GM18951 (cell line): Measurements from ENCODE around the gene DAO.
"Not testable (repeated sequence)": the region's sequence is repeated elsewhere in the genome, so short reads cannot be mapped to it uniquely, and the experiment has no call there.

Source experiments
- POLR2A ChIP-seq: IDR thresholded peaks from 4 replicates; pipeline ENCODE4 v1.6.1; 2011; ENCODE audit warnings: mild to moderate bottlenecking; ENCODE audit not compliant: insufficient read length, insufficient read depth; ENCODE audit errors: extremely low read depth
- in situ Hi-C: fragments of 300-500 bp; cut with MboI; formaldehyde crosslinking; loops from one replicate; pipeline ENCODE4 v1.12.0; 2022; ENCODE audit warnings: low sequenced_read_pairs, mixed read lengths, inconsistent platforms; ENCODE audit not compliant: unreplicated experiment

DAO gene

DNA sequence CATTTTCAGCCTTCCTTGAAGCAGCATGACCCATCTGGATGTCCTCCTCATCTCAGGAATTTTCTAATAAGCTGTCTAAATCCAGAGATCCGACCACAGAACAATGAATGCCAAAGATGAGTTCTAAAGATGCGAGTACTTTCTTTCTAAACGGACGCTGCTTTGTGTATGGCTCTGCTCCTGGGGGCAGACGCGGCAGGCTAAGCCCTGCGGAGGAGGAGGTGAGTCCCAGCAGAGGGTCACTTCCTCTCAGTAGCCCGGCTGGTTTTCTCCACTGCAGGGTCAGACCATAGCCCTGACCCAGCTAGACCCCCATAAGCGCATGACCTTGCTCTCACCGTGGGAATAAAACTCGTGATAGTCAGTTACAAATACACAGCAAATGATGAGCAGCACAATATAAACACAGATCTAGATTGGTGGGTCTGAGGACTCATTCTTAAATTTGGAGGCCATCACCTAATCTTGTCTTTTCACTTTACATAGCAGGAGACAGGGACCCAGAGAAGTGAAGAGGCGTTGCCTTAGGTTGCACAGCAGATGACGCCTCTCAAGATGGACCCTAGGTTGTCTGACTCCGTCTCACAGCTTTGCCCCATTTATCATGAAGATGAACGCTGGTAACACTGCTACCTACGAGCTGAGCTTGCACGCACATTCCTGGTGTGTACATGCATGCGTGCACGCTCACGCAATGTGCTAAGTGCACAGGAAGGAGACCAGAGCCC, 39.1 kb upstream of the DAO start:
- in situ Hi-C loops: no loop called here
- TF ChIP-seq POLR2A: no peak

GRCh38 chr12:108841825-108842224, 38.1 kb upstream of the DAO start:
- in situ Hi-C loops: not testable (repeated sequence)

DNA sequence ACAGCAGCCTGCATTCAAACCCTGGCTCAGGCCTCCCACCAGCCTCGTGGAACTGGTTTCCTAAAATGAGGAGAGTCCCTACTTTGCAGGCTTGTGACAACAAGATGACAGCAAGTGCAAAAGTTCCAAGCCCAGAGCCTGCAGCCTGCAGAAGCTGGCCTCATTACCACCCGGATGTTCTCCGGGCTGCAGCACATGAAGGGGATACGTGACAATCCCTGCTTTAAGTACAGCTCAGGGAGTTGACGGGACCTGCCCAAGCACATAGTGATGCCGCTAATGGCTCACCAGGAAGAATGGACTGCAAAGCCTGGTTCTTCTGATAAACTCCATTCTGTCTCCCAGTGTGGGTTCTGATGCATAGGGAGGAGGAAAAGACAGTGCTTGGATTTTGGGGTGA, 37.5 kb upstream of the DAO start:
- TF ChIP-seq POLR2A: no peak
- in situ Hi-C loops: no loop called here

DNA sequence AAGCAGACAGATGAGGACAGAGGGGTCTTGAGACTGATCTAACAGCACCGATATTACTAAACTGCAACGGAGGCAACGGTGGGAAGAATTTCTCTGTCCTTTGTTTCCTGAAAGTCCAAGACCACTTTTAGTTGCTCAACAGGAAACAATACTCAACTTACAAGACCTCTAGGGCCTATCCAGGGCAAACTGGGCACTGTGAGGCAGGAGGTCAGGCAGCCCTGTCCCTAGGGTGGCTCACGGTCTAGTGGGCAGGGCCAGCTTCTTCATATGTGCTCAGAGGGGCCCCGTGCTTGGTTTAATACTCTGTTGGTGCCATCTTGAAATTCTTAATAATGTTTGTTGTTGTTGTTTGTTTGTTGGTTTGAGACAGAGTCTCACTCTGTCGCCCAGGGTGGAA, 36.7 kb upstream of the DAO start:
- in situ Hi-C loops: no loop called here
- no peak for TF ChIP-seq POLR2A

GRCh38 chr12:108845696-108846095, 34.2 kb upstream of the DAO start:
- in situ Hi-C loops: loop anchor here (5.0 kb wide), 1 partner anchor 38 kb away; no protein-coding TSS in a partner anchor

DNA sequence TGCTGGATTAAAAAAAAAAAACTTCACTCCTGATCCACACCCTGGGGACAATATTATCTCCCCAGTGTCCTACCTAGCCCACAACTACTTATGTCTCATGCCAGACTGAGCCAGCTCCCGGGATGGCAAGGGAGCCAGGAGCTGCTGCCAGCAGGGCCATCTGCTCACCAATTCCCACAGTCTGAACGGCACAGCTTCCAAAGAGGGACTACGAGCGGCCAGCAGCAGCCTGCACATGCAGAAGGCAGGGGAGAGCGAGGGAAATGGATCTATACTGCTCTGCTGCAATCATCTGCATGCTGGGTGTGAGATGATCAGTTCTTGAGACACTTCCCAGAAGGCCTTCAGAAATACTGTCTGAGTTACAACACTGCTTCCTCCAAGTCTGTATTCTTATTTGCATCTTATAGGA, 33.6 kb upstream of the DAO start:
- TF ChIP-seq POLR2A: no peak

More at GRCh38 chr12:108845696-108846095, 34.2 kb upstream of the DAO start:
- no peak for TF ChIP-seq POLR2A

DNA sequence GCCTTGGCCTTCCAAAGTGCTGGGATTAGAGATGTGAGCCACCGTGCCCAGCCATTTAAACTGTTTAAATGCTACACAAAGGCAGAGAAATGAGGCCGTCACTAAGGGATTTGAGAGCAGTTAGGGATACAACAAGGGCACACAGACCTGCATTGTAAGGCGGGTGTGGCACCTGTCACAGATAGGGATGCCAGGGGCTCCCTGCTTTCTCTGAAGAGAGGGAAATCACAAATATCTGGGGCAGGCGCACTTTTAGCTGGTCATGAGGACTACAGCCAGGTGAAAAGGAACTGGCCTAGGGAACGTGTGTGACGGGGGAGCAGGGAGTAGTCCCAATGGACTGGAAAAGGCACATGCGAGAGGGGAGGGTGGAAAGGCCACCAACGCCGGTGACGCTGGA, 32.2 kb upstream of the DAO start:
- in situ Hi-C loops: loop anchor here (5.0 kb wide), 1 partner anchor 40 kb away; no protein-coding TSS in a partner anchor
- TF ChIP-seq POLR2A: no peak

More for the DNA sequence above, 33.6 kb upstream of the DAO start:
- in situ Hi-C loops: loop anchor here (5.0 kb wide), 1 partner anchor 39 kb away; no protein-coding TSS in a partner anchor

DNA sequence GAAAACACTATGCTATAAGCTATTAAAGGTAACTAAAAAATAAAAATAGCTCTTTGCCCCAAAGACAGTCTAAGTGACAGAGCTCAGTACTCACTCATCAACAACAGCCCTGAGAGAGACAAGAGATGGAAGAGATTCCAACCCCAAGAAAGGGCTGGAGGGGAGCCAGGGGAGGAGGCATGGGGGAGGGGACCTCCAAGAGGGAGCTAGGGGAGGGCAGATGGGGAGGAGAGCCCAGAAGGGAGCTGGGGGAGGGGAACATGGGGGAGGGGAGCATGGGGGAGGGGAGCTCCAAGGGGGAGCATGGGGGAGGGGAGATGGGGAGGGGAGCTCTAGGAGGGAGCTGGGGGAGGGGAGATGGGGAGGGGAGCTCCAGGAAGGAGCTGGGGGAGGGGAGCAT, 30.2 kb upstream of the DAO start:
- TF ChIP-seq POLR2A: no peak

GRCh38 chr12:108850854-108851573, 28.9 kb upstream of the DAO start:
- in situ Hi-C loops: no loop called here
- TF ChIP-seq POLR2A: no peak

More for the DNA sequence above, 30.2 kb upstream of the DAO start:
- in situ Hi-C loops: loop anchor here (5.0 kb wide), 1 partner anchor 42 kb away; no protein-coding TSS in a partner anchor

DNA sequence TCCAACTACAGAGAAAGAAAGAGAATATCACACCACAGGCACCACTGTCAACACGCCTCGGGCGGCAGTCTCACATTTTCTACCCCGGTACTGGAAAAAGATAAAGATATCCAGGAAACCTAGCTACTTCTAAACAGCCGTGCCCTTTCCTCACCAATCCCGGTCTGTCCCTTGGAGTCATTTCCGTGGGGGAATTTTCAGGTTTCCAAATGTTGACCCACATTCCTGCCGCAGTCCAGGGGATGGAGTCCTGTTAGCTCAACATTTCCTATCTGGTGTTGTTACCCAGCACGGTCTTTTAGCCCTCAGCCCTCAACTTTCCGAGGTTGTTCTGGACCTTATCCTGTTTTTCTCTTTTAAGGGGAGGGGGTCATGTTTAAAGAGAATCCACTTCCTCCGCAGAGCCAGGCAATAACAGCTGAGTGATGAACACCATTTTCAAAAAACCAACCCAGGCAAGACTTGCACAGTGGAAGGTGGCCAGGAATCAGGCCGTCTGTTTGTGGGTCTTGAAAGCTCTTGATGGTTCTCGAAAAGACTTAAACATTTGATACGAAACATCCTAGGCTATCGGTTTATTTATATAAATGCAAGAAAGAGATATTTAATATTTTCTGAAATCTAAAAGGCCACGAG, 27.1 kb upstream of the DAO start:
- no peak for TF ChIP-seq POLR2A
- in situ Hi-C loops: no loop called here

DNA sequence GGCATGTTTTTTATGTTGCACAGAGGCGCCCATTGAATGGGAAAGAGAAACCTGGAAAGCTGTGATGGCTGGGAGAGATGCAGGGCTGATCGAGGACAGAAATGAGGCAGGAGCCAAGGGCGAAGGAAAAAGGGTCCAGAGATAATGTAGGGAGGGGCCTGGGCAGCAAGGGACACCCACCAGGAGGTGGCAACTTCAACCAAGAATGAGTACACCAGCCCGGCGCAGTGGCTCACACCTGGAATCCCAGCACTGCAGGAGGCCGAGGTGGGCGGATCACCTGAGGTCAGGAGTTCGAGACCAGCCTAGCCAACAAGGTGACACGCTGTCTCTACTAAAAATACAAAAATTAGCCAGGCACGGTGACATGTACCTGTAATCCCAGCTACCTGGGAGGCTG, 26.5 kb upstream of the DAO start:
- in situ Hi-C loops: no loop called here
- TF ChIP-seq POLR2A: no peak

DNA sequence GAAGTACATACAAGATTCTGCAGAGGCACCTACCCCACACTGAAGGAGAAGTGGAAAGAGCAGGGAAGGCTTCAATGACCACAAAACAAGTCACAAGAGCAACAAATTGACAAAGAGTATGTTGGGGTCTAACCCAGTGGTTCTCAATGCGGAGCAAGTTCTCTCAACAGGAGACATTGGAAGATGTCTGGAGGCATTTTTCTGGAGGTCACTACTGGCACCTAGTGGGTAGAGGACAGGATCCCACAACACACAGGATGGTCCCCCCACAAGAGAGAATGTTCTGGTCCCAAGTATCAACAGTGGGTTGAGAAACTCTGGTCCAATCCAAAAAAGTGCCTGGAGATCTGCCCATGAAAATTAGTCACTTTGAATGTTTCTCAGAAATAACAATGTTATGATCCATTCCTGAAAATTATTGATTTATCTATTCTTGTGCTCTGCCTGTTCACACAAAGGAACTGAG, 25.9 kb upstream of the DAO start:
- no peak for TF ChIP-seq POLR2A
- in situ Hi-C loops: no loop called here

- TF ChIP-seq POLR2A: no peak
- in situ Hi-C loops: no loop called here
Measured at GRCh38 chr12:108854451-108855283, 25.2 kb upstream of the DAO start.
